Measurements from ENCODE around the gene BORCS5. TPM values are rescaled to one million over a fixed set of nuclear protein-coding genes. Genes with fewer than 3 reads are reported as not detected.

Gene BORCS5
- total and polyA plus RNA-seq, 2 of the 4 experiments (the other 2 are of a cell fraction): 14.4 to 18.3 TPM

- H3K4me3 ChIP-seq (ENCODE audit: insufficient read depth, low read depth, low read length): no peak overlapping the region
- H3K4ac ChIP-seq (ENCODE audit: low read depth, low read length): no peak overlapping the region
- intact Hi-C loops (cut with micrococcal nuclease) (no loop called here), in situ Hi-C loops (cut with MboI; ENCODE audit: low sequenced_read_pairs) (no loop called here), dilution Hi-C loops (cut with HindIII; ENCODE audit: low sequenced_read_pairs, unreplicated experiment) (no loop called here)
- TF ChIP-seq MAFK (IDR thresholded peaks at IDR 0.05; ENCODE audit: low read depth, low read length) (no peak), USF2 (IDR thresholded peaks at IDR 0.05; ENCODE audit: low read depth, low read length) (no peak), CEBPB (IDR thresholded peaks at IDR 0.05; ENCODE audit: low read depth, low read length) (no peak)
- H3K56ac ChIP-seq (ENCODE audit: extremely low read depth, insufficient read depth, low read length): no peak overlapping the region
- H3K4me2 ChIP-seq (ENCODE audit: low read depth, low read length): no peak overlapping the region
- H3K9ac ChIP-seq (ENCODE audit: low read depth, low read length): no peak overlapping the region
- H3K27me3 ChIP-seq (ENCODE audit: control insufficient read depth, insufficient read depth, low read length): no peaks in the 10 kb centered on the region
- no peak overlapping the region for H3K18ac ChIP-seq (ENCODE audit: low read depth, low read length)
- BruUV-seq (replicated peaks): no TSS peak
- no peaks in the 10 kb centered on the region; the same call in 1 of the 2 replicates for H4K20me1 ChIP-seq (ENCODE audit: insufficient read depth, low read length)
- H3K9me3 ChIP-seq (ENCODE audit: control insufficient read depth, insufficient read depth, low read length): no peaks in the 10 kb centered on the region
- H2BK20ac ChIP-seq (ENCODE audit: low read depth, low read length): no peak overlapping the region
- H2BK120ac ChIP-seq (ENCODE audit: low read depth, low read length): no peak overlapping the region
- H2AFZ ChIP-seq (replicated peaks; ENCODE audit: low read length, poor library complexity): no peak overlapping the region
- H3K79me1 ChIP-seq (ENCODE audit: low read depth in 1 of 2, low read length in 2 of 2): peaks cover 4 to 16% of the 10 kb centered on the region in 2 experiments; a peak in 2 of 4 replicates
- no peak overlapping the region for H2AK9ac ChIP-seq (replicated peaks; ENCODE audit: low read depth, low read length, poor library complexity)
- WGBS, 2 experiments (ENCODE audit: extremely low coverage in 2 of 2, insufficient read length in 1 of 2): no CpG with 5 or more reads among the region's 8 CpGs
- H2BK15ac ChIP-seq (ENCODE audit: low read depth, low read length): no peak overlapping the region
- H3K23ac ChIP-seq (ENCODE audit: low read depth, low read length): no peak overlapping the region
- no peak overlapping the region for H3K27ac ChIP-seq (ENCODE audit: insufficient read depth, low read length)
- no peak overlapping the region for H3K14ac ChIP-seq (replicated peaks; ENCODE audit: low read depth, low read length)
- H3K4me1 ChIP-seq (ENCODE audit: control insufficient read depth, insufficient read depth, low read length): no peaks in the 10 kb centered on the region
- ChIA-PET CTCF (no interaction called here), POLR2A (ENCODE audit: unreplicated experiment) (no interaction called here)
- no peak overlapping the region for H4K8ac ChIP-seq (ENCODE audit: low read depth in 2 of 2, low read length in 2 of 2)
- H4K5ac ChIP-seq (ENCODE audit: low read depth, low read length): no peak overlapping the region
- no peak overlapping the region for H4K91ac ChIP-seq (ENCODE audit: insufficient read depth, low read depth, low read length)
- H3K9me1 ChIP-seq (ENCODE audit: insufficient read depth, low read length): peaks cover 3% of the 10 kb centered on the region; the same call in 1 of the 2 replicates
- H3K36me3 ChIP-seq (ENCODE audit: control insufficient read depth, insufficient read depth, low read length): peaks cover 17% of the 10 kb centered on the region
- DNase-seq (no peak), ATAC-seq (ENCODE audit: low read depth) (no peak)
- no peak overlapping the region for H2BK5ac ChIP-seq (ENCODE audit: low read depth, low read length, poor library complexity, severe bottlenecking)
- no peak overlapping the region for H2AK5ac ChIP-seq (ENCODE audit: low read depth, low read length)
Measured at GRCh38 chr12:12474471-12474928, 117.6 kb downstream of the BORCS5 start.

Data from IMR-90 (cell line).